Fibroblast of the aortic adventitia (primary cell): ENCODE measurements around the gene VAV2. TPM values are rescaled to one million over a fixed set of nuclear protein-coding genes. Genes with fewer than 3 reads are reported as not detected.

Experiments
- DNase-seq: peaks from one replicate; pipeline ENCODE4 v3.0.0-alpha.2; 2010; ENCODE audit warnings: low read depth
- H3K4me3 ChIP-seq: 2 replicates; pipeline ENCODE4 v1.5.1; 2011; ENCODE audit warnings: low read depth, mild to moderate bottlenecking, control low read depth, low read length, moderate library complexity
- total RNA-seq: library from RNA; depleted of rRNA; stranded (reverse); fragments of >200 nt; gene quantifications from 2 replicates; pipeline ENCODE4 v1.2.3, GENCODE V29; 2012; ENCODE audit warnings: low replicate concordance
- TF ChIP-seq, protein P1 (sequence below): IDR thresholded peaks from 2 replicates; pipeline ENCODE4 v1.5.1; 2011; ENCODE audit warnings: mild to moderate bottlenecking, low read length, control low read depth, inconsistent platforms; ENCODE audit not compliant: insufficient read depth

VAV2 gene
- total RNA-seq, 1 donor: 10.9 TPM

DNA sequence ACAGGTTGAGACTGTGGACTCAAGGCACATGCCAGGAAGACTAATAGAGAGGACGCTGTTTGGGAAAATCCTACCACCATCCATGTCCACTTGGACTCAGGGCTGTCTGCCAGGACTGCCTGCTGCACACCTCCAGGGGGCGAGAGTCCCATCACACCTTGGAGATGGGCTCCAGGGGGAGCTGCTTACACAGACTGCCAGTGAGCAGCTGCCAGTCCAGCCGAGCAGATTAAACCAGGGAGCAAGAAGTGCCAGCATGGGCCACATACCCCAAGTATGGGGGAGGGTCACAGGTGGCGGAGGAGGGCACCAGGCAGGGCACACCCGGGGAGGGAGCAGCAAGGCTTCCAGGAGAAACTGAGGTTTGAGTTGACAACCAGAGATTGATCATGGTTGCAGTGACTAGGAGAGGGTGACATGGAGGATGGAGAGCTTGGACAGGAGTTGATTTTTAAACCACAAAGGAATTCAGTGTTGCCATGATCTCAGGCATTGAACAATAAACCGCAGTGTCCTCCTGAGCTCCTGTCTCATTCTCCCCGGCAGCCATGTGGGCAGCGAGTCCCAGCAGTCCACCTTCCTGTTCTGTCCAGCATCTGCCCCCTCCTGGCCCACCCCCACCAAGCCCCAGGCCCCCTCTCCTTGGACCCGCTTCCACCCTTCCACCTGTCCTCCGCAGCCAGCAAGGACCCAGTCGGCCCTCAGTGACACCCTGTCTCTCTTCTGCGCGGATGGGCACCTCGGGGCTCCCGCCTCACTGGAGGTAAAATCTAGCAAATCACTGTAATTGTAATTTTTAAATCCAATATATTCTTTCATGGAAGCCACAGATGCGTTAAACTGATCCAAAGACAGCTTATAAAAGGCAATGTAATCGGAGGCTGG, 3.1 kb upstream of the VAV2 start:
- DNase-seq: no peak
- no peak overlapping the region for H3K4me3 ChIP-seq
- TF ChIP-seq, protein P1, sequence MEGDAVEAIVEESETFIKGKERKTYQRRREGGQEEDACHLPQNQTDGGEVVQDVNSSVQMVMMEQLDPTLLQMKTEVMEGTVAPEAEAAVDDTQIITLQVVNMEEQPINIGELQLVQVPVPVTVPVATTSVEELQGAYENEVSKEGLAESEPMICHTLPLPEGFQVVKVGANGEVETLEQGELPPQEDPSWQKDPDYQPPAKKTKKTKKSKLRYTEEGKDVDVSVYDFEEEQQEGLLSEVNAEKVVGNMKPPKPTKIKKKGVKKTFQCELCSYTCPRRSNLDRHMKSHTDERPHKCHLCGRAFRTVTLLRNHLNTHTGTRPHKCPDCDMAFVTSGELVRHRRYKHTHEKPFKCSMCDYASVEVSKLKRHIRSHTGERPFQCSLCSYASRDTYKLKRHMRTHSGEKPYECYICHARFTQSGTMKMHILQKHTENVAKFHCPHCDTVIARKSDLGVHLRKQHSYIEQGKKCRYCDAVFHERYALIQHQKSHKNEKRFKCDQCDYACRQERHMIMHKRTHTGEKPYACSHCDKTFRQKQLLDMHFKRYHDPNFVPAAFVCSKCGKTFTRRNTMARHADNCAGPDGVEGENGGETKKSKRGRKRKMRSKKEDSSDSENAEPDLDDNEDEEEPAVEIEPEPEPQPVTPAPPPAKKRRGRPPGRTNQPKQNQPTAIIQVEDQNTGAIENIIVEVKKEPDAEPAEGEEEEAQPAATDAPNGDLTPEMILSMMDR: peak; percentile 11

DNA sequence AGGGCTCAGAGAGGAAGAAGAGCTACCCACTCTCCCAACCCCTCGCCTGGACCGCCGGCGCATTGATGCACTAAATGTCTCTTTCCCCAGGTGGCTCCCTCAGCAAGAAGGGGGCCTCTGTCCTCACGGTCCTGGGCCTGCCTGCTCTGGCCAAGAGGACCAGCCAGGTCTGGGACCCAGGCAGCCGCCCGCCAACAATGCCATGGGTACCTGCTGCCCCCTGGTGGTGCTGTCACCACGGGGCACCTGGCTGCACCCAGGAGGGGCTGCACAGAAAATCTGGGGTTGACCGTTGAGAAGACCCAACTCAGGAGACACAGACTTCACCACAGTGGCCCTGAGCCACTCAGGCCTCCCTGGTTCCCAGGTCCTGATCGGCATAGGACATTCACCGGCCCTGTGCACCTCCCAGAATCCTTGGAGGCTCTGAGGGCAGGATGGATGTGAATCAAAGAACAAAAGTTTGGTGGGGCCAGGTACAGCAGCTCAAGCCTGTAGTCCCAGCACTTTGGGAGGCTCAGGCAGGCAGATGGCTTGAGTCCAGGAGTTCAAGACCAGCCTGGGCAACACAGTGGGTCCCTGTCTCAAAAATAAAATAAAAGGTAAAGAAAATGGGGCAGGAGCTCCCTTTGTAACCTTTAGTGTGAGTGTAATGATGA, 2.4 kb upstream of the VAV2 start:
- TF ChIP-seq, protein P1: peak; percentile 99
- H3K4me3 ChIP-seq: no peak overlapping the region
- DNase-seq: peak; percentile 66

GRCh38 chr9:133993635-133994253, 1.6 kb upstream of the VAV2 start:
- no peak for DNase-seq

GRCh38 chr9:133992780-133993634, 883 bp upstream of the VAV2 start:
- TF ChIP-seq, protein P1: peak; percentile 31
- peak; percentile 89 for DNase-seq
- H3K4me3 ChIP-seq: peak overlapping the region; percentile 83

More at GRCh38 chr9:133993635-133994253, 1.6 kb upstream of the VAV2 start:
- TF ChIP-seq, protein P1: no peak
- H3K4me3 ChIP-seq: peak overlapping the region; percentile 83

- DNase-seq: no peak
- H3K4me3 ChIP-seq: peak overlapping the region; percentile 83
- TF ChIP-seq, protein P1: no peak
Observed at GRCh38 chr9:133991214-133991921, 756 bp downstream of the VAV2 start.
